Mucosa of descending colon (tissue), 3 donors: ENCODE data around the gene POR. TPM values are rescaled to one million over a fixed set of nuclear protein-coding genes. Genes with fewer than 3 reads are reported as not detected.
"Not testable (repeated sequence)": the region's sequence is repeated elsewhere in the genome, so short reads cannot be mapped to it uniquely, and the experiment has no call there.

Experiments
- ATAC-seq: fragments of 200-7000 bp; cut with Tn5 transposase; one replicate; pipeline ENCODE4 v1.9.1; 2020; ENCODE audit warnings: mild to moderate bottlenecking, moderate library complexity
- DNase-seq, 3 donors: peaks; one replicate each; pipeline ENCODE4 v3.0.0-alpha.2; 2020
- H3K36me3 ChIP-seq: fragments of 200-600 bp; one replicate; pipeline ENCODE4 v1.8.0; 2021; ENCODE audit warnings: low read depth, mild to moderate bottlenecking
- H3K4me1 ChIP-seq: fragments of 200-600 bp; one replicate; pipeline ENCODE4 v1.8.0; 2021; ENCODE audit warnings: low read depth, mild to moderate bottlenecking
- H3K4me3 ChIP-seq: fragments of 200-600 bp; one replicate; pipeline ENCODE4 v1.8.0; 2021; ENCODE audit warnings: mild to moderate bottlenecking
- H3K9me3 ChIP-seq: fragments of 200-600 bp; one replicate; pipeline ENCODE4 v1.8.0; 2021; ENCODE audit warnings: mild to moderate bottlenecking
- CTCF ChIP-seq: fragments of 200-600 bp; IDR thresholded peaks from one replicate; pipeline ENCODE4 v1.8.0; 2022; ENCODE audit warnings: antibody characterized with exemption, mild to moderate bottlenecking
- intact Hi-C, 2 donors: fragments of 100-400 bp; cut with DNase I in 1 of 2; cut with micrococcal nuclease in 1 of 2; formaldehyde crosslinking; loops; one replicate each; pipeline versions ENCODE4 v1.11.0 to v1.11.1; 2022; cut with DNase I, micrococcal nuclease
- total RNA-seq, 3 donors: library from RNA; stranded (reverse); fragmentation: NEBNext Ultra II Directional in 2 of 3; extraction: Animal tissue kit (Norgen Biotek cat#: 25700) in 2 of 3; gene quantifications; one replicate each; pipeline versions ENCODE4 v1.2.1 to v1.2.4, GENCODE V29; 2021 to 2023
- donor health status: DM: no; HTN: no; CAD: no; lungs with moderate emphysema.
- donor health status: DM: no; HTN: no; CAD: no.
- donor health status: DM: no; HTN: yes; CAD: no.

Gene POR
- total RNA-seq, 3 donors from 2014 or later, result 76.4 to 122 (median 118) TPM

- H3K4me1 ChIP-seq, result peaks cover 3% of the 10 kb centered on the region
- ATAC-seq (no peak), DNase-seq (no peak)
- no peak for TF ChIP-seq CTCF
- H3K36me3 ChIP-seq, result no peaks in the 10 kb centered on the region
- no peak overlapping the region for H3K4me3 ChIP-seq
- intact Hi-C loops, result no loop called here
- H3K9me3 ChIP-seq, result no peaks in the 10 kb centered on the region
Measured at GRCh38 chr7:75909521-75910132, 5.3 kb upstream of the POR start.

- H3K36me3 ChIP-seq, H3K4me1 ChIP-seq, ATAC-seq, H3K9me3 ChIP-seq, intact Hi-C loops, H3K4me3 ChIP-seq, DNase-seq: not testable (repeated sequence)
Measured at GRCh38 chr7:75911186-75911585, 3.8 kb upstream of the POR start.

- intact Hi-C loops, result no loop called here
- ATAC-seq (no peak), DNase-seq (no peak)
- no peaks in the 10 kb centered on the region for H3K9me3 ChIP-seq
- H3K4me1 ChIP-seq, result peaks cover 10% of the 10 kb centered on the region
- no peak for TF ChIP-seq CTCF
- no peaks in the 10 kb centered on the region for H3K36me3 ChIP-seq
- H3K4me3 ChIP-seq, result no peak overlapping the region
Measured at GRCh38 chr7:75913437-75913836, 1.5 kb upstream of the POR start.

- DNase-seq (peak in 1 of 3 donors; percentile 57), ATAC-seq (peak; percentile 24)
- no peak for TF ChIP-seq CTCF
- peak overlapping the region; percentile 100 for H3K4me3 ChIP-seq
- peaks cover 10% of the 10 kb centered on the region for H3K4me1 ChIP-seq
- H3K36me3 ChIP-seq, result no peaks in the 10 kb centered on the region
- no peaks in the 10 kb centered on the region for H3K9me3 ChIP-seq
- intact Hi-C loops, result no loop called here
Measured at GRCh38 chr7:75914169-75914654, 743 bp upstream of the POR start.

- no peaks in the 10 kb centered on the region for H3K36me3 ChIP-seq
- peaks cover 18% of the 10 kb centered on the region for H3K4me1 ChIP-seq
- no peaks in the 10 kb centered on the region for H3K9me3 ChIP-seq
- DNase-seq (peak; percentile 35 to 65 (median 50)), ATAC-seq (peak; percentile 8)
- TF ChIP-seq CTCF, result no peak
- peak overlapping the region; percentile 100 for H3K4me3 ChIP-seq
- intact Hi-C loops, result no loop called here
Measured at GRCh38 chr7:75915416-75916156, 631 bp downstream of the POR start.

- Histone ChIP-seq H3K4me3 (no peak overlapping the region), H3K4me1 (peaks cover 20% of the 10 kb centered on the region), H3K36me3 (no peaks in the 10 kb centered on the region), H3K9me3 (no peaks in the 10 kb centered on the region)
- no peak for DNase-seq
- no peak for TF ChIP-seq CTCF
- intact Hi-C loops, result no loop called here
- no peak for ATAC-seq
Measured at GRCh38 chr7:75916259-75916658, 1.3 kb downstream of the POR start.
